GM12891 (cell line): Measurements from ENCODE around the gene MEF2C.

Experiments used
- DNase-seq: peaks from one replicate; pipeline ENCODE4 v3.0.0; 2011; ENCODE audit warnings: low spot score; ENCODE audit not compliant: insufficient read length
- FAIRE-seq: peaks from 2 replicates; lab custom pipeline; 2011; peaks lifted over from hg19 to GRCh38; lab: Jason Lieb, UNC
- PAX5 ChIP-seq: IDR thresholded peaks from 2 replicates; pipeline ENCODE4 v1.6.1; 2011; ENCODE audit warnings: low read length, moderate library complexity, mild to moderate bottlenecking; ENCODE audit not compliant: insufficient read depth, severe bottlenecking
- POLR2A ChIP-seq: IDR thresholded peaks from 2 replicates; pipeline ENCODE4 v1.6.1; 2011; ENCODE audit warnings: low read depth, low read length, control low read depth
- POLR2AphosphoS5 ChIP-seq: IDR thresholded peaks from 2 replicates; pipeline ENCODE4 v1.6.1; 2011; ENCODE audit warnings: low read depth, low read length, control low read depth
- POU2F2 ChIP-seq: IDR thresholded peaks from 2 replicates; pipeline ENCODE4 v1.6.1; 2011; ENCODE audit warnings: low read depth, mild to moderate bottlenecking, control low read depth, low read length, moderate library complexity
- SPI1 ChIP-seq: IDR thresholded peaks from 2 replicates; pipeline ENCODE4 v1.6.1; 2011; ENCODE audit warnings: low read depth, low read length, control low read depth
- TAF1 ChIP-seq: IDR thresholded peaks from 2 replicates; pipeline ENCODE4 v1.6.1; 2011; ENCODE audit warnings: low read depth, low read length, control low read depth

MEF2C gene

GRCh38 chr5:88672644-88673252 is 210.2 kb downstream of the MEF2C start:
- DNase-seq (no peak), FAIRE-seq (no peak)
- TF ChIP-seq POLR2AphosphoS5 (no peak), POLR2A (no peak), PAX5 (no peak), SPI1 (no peak), POU2F2 (no peak), TAF1 (no peak)

GRCh38 chr5:88671505-88672499 is 211.2 kb downstream of the MEF2C start:
- DNase-seq (no peak), FAIRE-seq (no peak)
- TF ChIP-seq PAX5 (no peak), TAF1 (no peak), SPI1 (peak; percentile 59), POU2F2 (no peak)

GRCh38 chr5:88671106-88671504 is 211.9 kb downstream of the MEF2C start:
- FAIRE-seq (no peak), DNase-seq (no peak)
- TF ChIP-seq TAF1, result no peak
- TF ChIP-seq POLR2AphosphoS5, result no peak
- no peak for TF ChIP-seq POU2F2
- TF ChIP-seq SPI1, result no peak
- TF ChIP-seq POLR2A, result no peak
- TF ChIP-seq PAX5, result no peak

GRCh38 chr5:88670461-88670860 is 212.5 kb downstream of the MEF2C start:
- FAIRE-seq, result no peak
- TF ChIP-seq POLR2A (no peak), SPI1 (no peak), POU2F2 (no peak), PAX5 (no peak), TAF1 (no peak), POLR2AphosphoS5 (no peak)
- DNase-seq, result no peak

GRCh38 chr5:88669371-88670050 is 213.5 kb downstream of the MEF2C start:
- TF ChIP-seq POU2F2 (no peak), SPI1 (no peak), POLR2AphosphoS5 (no peak)
- no peak for DNase-seq
- no peak for FAIRE-seq

- DNase-seq (no peak), FAIRE-seq (peak; percentile 77)
- TF ChIP-seq PAX5, result peak; percentile 67
- no peak for TF ChIP-seq SPI1
These were observed 215.3 kb downstream of the MEF2C start for GRCh38 chr5:88667496-88668201.
